Brain pericyte (primary cell): ENCODE results near the gene STAM2.
"Not testable (repeated sequence)": the region's sequence is repeated elsewhere in the genome, so short reads cannot be mapped to it uniquely, and the experiment has no call there.

Source experiments
- DNase-seq: peaks from one replicate; pipeline ENCODE4 v3.0.0-alpha.2; 2012; ENCODE audit warnings: low read depth, low spot score

Gene STAM2

DNA sequence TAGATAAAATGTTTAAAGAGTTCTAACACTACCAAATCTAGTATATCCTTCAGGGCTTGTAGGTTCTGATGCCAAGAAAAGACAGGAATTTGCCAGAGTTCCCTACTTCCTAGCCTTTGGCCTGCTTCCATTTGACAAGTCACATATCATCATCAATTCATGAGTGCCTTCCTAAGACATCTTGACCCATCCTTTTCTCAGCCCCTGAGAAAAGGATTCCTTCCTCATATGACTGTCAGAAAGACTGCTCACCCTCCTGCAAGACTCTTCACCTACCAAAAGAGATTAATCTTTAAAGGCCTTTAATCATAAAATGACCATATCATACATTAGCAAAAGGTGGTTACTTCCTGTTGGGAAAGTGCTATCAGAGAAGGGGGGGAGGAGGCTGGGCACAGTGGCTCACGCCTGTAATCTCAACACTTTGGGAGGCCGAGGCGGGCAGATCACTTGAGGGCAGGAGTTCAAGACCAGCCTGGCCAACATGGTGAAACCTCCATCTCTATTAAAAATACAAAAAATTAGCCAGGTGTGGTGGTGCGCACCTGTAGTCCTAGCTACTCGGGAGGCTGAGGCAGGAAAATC lies 3.3 kb downstream of the STAM2 start:
- not testable (repeated sequence) for DNase-seq

DNA sequence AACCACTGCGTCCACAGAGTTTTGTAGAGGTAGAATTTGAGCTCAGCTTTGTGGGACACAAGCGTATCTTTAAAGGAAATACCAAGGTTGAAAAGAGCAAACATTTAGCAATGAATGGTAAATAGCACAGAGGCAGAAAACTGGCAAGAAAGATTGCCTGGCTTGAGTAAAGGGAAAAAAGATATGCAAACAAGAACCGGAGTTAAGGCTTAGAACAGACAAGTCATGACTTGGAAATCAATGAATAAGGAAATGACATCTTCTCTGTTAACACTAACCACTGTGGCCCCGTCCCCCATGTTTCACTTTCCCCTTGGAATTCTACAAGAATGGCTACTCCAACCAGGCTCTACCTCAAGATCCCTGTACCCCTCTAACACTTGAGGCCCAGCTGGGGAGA lies 3.8 kb downstream of the STAM2 start:
- DNase-seq: no peak

DNA sequence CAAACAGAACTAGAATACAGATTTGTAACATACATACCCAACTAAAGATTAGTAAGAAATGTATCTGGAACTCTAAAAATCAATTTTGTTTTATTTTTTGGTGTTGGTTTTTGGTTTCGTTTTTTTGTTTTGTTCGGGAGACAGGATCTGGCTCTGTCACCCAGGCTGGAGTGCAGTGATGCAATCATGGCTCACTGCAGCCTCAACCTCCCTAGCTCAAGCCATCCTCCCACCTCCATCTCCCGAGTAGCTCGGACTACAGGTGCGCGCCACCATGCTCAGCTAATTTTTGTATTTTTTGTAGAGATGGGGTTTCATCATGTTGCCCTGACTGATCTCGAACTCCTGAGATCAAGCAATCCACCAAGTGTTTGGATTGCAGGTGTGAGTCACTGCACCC lies 6.4 kb downstream of the STAM2 start:
- DNase-seq: not testable (repeated sequence)

DNA sequence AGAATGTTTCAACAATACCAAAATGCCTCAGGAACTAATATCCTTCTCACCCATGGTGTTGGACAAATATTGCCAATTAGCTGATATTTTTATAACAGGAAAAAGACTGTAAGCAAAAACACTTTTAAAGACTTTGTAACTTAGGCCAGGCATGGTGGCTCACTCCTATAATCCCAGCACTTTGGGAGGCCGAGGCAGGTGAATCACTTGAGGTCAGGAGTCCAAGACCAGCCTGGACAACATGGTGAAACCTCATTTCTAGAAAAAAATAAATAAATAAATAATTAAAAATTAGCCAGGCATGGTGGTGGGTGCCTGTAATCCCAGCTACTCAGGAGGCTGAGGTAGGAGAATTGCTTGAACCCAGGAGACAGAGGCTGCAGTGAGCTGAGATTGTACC lies 8.1 kb downstream of the STAM2 start:
- DNase-seq: not testable (repeated sequence)

DNA sequence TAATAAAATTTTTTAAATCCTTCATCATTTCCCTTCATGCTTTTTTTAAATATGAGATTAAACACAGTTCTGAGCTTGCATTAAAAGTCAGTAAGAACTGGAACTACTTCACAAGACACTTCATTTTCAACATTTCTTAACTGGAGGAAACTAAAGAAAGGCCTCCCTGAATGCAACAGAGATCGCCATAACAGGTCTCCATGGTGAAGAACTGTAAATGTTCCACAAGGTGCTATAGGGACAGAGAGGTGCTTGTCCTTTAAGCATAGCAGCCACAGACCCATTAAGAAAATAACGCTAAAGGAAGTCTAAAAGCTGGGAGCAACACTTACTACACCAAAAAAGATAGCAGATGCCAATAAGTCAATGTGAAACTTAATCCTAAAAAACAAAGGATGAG lies 8.5 kb downstream of the STAM2 start:
- DNase-seq: no peak

DNA sequence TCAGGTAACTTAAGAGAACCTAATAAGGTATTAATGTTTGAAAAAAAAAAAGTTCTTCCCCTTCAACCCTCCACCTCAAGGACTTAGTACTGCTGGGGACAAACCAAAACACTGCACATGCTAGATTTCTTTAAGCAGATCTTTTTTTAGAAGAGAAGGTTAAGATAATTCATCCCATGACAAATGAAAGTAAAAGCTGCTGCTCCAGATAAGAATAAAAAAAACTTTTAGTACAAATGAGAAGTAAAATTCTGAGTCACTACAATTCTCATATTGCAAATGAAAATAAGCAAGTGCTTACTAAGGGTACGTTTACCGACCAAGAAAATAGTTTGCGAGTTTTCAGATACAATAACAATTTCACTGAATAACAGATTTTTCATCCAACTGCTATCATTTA lies 8.9 kb downstream of the STAM2 start:
- DNase-seq: no peak

DNA sequence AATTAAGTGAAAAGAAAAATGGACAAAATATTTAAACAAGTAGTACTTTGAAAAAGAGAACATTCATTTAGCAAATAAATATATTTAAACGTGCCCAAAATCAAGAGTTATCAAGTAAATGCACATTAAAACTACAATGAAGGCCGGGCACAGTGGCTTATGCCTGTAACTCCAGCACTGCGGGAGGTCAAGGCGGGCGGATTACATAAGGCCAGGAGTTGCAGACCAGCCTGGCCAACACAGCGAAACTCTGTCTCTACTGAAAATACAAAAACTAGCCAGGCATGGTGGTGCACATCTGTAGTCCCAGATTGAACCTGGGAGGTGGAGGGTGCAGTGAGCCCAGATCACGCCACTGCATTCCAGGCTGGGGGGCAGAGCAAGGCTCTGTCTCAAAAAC lies 9.8 kb downstream of the STAM2 start:
- no peak for DNase-seq

DNA sequence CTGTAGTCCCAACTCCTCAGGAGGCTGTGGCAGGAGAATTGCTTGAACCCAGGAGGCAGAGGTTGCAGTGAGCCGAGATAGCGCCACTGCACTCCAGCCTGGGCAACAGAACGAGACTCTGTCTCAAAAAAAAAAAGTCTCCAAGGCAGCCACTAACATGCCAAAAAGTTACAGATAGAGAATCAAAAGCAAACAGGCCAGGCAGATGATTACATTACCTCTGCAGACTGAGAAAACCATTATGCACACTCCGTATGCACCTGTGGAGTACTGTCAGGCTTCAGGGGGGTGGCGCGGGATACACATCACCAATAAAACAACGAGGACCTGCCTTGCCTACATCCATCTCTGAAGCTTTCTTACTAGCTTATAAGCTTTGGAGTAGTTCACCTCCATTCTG lies 10.3 kb downstream of the STAM2 start:
- no peak for DNase-seq

DNA sequence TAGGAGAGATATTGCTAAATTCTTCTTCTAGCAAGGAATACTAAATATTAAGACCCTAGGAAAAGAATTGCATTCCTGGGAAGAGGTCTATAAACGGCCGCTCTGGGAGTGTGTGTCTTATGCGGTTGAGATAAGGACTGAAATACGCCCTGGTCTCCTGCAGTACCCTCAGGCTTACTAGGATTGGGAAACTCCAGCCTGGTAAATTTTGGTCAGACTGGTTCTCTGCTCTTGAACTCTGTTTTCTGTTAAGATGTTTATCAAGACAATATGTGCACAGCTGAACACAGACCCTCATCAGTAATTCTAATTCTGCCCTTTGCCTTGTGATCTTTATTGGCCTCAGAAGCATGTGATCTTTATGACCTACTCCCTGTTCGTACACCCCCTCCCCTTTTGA lies 11.9 kb downstream of the STAM2 start:
- not testable (repeated sequence) for DNase-seq

DNA sequence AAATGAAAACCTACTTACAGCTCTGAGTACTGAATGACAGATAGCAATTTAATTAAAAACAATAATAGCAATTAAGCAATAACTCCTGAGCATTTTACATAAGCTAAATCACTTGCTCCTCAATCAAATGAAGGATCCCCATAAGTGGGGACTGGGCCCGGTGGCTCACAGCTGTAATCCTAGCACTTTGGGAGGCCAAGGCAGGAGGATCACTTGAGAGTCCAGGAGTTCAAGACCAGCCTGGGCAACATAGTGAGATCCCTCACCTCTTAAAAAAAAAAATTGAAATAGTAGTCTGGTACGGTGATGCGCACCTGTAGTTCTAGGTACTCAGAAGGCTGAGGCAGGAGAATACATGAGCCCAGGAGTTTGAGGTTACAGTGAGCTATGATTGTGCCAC lies 13.4 kb downstream of the STAM2 start:
- DNase-seq: no peak

DNA sequence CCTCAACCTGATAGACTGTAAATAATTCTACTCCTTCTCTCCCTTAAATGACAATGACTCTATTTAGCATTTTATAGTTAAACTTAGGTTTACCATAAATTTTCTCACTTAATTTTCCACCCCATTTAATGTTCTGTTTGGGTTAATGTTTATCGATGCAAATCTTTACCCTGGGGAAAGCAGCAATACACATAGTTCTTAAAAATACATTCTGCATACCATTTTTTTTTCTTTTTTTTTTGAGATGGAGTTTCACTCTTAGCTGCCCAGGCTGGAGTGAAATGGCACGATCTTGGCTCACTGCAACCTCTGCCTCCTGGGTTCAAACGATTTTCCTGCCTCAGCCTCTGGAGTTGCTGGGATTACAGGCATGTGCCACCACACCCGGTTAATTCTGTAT lies 14.0 kb downstream of the STAM2 start:
- DNase-seq: no peak

DNA sequence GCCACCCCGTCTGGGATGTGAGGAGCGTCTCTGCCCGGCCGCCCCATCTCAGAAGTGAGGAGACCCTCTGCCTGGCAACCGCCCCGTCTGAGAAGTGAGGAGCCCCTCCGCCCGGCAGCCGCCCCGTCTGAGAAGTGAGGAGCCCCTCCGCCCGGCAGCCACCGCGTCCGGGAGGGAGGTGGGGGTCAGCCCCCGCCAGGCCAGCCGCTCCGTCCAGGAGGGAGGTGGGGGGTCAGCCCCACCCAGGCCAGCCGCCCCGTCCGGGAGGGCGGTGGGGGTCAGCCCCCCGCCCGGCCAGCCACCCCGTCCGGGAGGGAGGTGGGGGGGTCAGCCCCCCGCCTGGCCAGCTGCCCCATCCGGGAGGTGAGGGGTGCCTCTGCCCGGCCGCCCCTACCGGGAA lies 15.2 kb downstream of the STAM2 start:
- not testable (repeated sequence) for DNase-seq

DNA sequence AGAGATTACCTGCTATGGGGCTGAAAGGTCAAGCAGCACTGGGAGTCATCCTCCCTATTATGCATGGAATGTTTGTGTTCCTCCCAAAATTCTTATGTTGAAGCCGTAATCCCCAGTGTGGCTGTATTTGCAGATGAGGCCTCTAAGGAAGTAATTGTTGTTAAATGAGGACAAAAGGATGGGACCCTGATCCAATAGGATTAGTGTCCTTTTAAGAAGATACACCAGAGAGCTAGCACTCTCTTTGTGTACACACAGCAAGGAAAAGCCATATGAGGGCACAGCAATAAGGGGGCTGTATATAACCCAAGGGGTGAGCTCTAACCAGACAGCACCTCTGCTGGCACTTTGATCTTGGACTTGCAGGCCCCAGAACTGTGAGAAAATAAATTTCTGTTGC lies 18.3 kb downstream of the STAM2 start:
- no peak for DNase-seq

DNA sequence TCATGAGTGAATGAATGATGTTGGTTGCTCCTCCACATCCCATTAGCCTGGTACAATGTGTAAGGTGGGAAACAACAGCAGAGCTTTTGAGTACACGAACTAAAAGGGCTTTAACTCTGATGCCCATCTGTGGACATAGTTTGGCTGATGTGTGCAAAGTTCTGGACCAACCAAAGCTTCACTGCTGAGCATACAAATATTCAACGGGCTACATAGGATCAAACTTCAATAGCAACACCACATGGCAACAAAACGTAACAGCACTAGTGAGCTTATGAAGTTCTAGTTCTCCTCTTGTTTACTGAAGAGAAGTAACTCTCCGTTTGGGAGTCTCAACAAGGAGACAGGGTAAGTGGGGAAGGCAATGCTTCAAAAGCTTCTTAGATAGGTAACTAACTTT lies 20.4 kb downstream of the STAM2 start:
- DNase-seq: no peak

DNA sequence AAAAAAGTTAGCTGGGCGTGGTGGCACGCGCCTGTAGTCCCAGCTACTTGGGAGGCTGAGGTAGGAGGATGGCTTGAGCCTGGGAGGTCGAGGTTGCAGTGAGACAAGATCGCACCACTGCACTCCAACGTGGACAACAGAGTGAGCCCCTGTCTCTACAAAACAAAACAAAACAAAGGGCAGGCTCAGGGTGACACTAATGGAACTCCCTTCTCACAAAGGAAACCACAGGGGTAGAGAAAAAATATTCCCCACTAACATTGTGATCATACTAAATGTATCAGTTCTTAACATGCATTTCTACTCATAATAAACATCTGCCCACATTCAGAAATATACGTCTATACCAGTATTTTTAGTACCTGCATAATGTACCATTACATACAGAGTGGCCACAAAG lies 21.1 kb downstream of the STAM2 start:
- no peak for DNase-seq

DNA sequence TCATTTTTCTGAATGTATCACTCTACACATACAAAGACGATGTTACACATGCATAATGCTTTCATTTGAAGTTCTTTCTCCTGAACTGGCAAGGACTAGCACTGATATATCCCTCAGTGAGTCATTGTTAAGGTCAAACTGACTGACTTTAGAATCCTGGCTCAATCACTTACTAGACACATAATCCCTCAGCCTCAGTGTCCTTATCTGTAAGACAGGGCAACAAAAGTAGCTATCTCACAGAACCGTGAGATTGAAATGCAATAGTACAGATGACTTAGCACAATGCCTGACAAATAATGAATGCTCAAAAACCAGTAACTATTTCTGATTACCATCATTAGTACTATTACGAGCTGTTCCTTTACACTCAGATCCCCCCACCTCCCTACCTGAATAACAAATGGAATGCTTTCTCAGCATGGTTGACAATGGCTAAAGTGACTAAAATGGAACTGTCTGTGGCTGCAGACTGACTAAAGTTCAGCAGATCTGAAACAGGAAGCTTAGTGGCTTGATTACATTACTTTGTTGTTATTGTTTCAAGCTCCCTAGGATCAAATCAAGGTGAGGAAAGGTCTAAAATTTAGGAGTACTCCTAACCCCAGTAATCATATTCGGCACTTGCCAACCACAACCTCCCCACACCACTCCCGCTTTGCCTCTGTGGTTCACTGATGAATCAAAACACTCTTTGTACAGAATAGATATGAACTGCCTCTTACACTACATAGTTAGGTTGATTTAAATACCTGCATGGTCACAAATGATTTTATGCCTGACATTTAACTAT lies 40.9 kb downstream of the STAM2 start:
- DNase-seq: no peak

DNA sequence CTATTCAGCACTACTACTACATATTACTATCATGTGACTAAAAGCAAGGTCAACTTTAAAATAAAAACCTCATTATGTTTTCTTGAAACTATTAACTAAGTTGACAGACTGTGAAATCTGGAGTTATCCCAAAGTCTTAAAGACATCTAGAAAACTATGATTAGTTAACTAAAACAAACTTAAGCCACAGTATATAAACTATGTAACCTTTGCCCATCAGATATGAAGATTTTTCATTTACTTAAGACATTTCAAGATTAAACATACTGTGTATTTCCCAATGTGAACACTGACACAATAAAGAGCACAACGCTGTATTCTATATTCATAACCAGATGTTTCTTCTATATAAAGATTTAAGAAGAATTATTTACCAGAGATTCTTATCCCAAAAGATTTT lies 43.3 kb downstream of the STAM2 start:
- no peak for DNase-seq

DNA sequence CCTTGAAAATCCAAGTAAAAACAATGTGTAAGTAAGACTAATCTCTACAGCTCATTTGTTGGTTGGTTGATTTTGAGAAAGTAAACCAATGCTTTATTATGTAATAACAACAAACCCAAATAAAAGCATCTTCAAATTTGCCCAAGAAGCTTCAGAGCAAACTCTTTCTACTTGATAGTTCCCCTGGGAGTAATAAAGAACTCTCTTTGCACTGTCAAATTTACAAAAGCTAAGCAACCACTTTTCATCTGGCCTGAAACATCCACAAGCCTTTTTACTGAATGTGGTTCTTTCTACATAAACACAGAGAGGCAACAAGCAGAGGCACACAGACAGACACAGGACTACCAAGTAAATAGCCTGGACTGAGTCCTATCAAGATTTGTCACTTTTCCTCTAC lies 47.9 kb downstream of the STAM2 start:
- no peak for DNase-seq

DNA sequence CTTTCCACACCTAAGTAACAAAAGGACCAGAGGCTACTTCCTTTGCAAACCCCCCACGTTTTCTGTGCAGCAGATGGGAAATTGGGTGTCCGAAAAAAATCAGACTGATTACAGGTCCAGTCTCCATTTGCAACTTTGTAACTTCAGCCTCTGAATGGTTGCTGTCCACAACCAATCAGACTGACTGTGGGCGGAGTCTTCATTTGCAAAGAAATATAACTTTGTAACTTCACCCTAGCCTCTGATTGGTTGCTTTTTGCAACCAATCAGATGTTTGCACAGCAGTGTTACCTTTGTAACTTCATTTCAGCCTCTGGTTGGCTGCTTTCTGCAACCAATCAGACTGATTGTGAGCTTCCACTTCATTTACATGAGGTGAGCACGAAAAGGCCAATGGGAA lies 48.9 kb downstream of the STAM2 start:
- DNase-seq: no peak

DNA sequence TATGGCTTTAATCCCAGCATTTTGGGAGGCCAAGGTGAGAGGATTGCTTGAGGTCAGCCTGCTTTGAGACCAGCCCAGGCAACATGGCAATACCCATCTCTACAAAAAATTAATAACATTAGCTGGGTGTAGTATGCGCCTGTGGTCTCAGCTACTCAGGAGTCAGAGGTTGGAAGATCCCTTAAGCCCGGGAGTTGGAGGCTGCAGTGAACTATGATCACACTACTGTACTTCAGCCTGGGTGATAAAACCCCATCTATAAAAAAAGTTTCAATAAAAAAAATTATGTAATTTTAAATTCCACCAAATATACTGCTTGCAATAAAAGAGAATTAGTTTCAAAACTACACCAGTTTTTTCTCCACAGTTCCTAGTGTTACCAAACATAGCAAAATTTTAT lies 53.4 kb downstream of the STAM2 start:
- DNase-seq: no peak

DNA sequence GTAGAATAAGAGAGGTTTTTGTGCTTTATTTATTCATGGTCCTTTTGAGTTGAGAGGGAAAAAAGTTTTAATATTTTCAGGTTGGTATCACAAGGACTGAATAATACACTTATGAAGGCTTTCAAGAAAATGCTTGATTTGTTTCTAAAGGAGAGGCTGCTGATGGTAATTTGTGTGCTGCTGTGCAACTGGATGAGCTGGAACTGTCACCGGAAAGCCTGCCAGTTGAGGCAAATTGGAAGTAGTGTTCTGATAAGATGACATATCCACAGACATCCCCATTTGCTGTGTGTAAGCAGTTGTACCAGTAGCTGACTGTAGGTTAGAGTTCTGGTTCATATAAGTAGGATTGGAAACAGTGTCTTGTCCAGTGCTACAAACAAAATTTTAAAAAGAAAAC lies 55.1 kb downstream of the STAM2 start:
- no peak for DNase-seq

DNA sequence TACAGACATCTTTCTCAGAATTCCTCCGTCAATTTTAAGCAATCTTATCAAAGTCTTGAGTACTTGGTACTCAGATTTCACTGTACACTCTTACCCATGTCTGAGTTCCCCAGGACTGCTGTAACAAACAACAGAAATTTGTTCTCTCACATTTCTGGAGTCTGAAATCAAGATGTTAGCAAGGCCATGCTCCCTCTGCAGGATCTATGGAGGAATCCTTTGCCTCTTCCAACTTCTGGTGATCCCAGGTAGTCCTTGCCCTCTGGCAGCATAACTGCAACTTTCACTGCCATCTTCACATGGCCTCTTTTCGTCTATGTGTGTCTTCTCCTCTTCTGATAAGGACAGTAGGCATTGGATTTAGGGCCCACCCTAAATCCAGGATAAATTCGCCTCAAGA lies 59.6 kb downstream of the STAM2 start:
- no peak for DNase-seq

DNA sequence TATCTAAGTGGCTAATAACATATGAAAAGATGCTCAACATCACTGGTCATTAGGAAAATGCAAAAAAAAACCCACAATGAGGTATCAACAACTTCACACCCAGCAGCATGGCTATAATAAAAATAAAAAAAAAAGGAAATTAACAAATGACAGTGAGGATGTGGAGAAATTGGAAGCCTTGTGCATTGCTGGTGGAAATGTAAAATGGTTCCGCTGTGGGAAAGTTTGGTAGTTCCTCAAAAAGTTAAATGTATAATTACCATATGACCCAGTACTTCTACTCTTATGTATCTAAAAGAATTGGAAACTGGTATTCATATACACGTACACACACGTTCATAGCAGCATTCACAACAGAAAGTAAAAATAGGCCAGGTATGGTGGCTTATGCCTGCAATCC lies 61.2 kb downstream of the STAM2 start:
- no peak for DNase-seq

DNA sequence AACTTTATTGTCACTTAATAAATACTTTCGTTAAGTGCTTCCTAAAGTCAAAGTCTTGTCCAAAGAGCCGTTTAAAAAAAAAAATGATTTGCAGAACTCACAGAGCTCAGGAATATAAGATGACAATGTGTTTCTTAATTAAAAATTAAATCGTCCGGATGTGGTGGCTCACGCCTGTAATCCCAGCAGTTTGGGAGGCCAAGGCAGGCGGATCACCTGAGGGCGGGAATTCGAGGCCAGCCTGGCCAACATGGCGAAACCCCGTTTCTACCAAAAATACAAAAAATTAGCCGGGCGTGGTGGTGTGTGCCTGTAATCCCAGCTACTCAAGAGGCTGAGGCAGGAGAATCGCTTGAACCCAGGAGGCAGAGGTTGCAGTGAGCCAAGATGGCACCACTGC lies 68.4 kb downstream of the STAM2 start:
- DNase-seq: not testable (repeated sequence)
